Fibroblast of skin of right biceps (primary cell): ENCODE results near the gene INTS13.
"Not testable (repeated sequence)": the region's sequence is repeated elsewhere in the genome, so short reads cannot be mapped to it uniquely, and the experiment has no call there.

Source experiments
- DNase-seq: peaks from one replicate; pipeline ENCODE4 v3.0.0-alpha.2; 2013

The INTS13 gene

GRCh38 chr12:26869104-26869494 lies 68.7 kb downstream of the INTS13 start:
- DNase-seq: no peak

- no peak for DNase-seq
Measured at GRCh38 chr12:26868447-26869103, 69.2 kb downstream of the INTS13 start.

GRCh38 chr12:26867080-26867479 lies 70.7 kb downstream of the INTS13 start:
- no peak for DNase-seq

- DNase-seq: no peak
Measured at GRCh38 chr12:26863515-26863914, 74.3 kb downstream of the INTS13 start.

- not testable (repeated sequence) for DNase-seq
Measured at GRCh38 chr12:26862787-26863186, 75.0 kb downstream of the INTS13 start.

- no peak for DNase-seq
Measured at GRCh38 chr12:26861690-26862089, 76.1 kb downstream of the INTS13 start.

GRCh38 chr12:26857465-26858176 lies 80.2 kb downstream of the INTS13 start:
- no peak for DNase-seq

- no peak for DNase-seq
Measured at GRCh38 chr12:26855337-26855736, 82.4 kb downstream of the INTS13 start.
